Measurements from ENCODE around the gene RPS6KC1.
"Not testable (repeated sequence)": the region's sequence is repeated elsewhere in the genome, so short reads cannot be mapped to it uniquely, and the experiment has no call there.

Gene RPS6KC1

GRCh38 chr1:213131851-213132655 lies 81.0 kb downstream of the RPS6KC1 start:
- Histone ChIP-seq H3K4me3 (ENCODE audit: low read depth in 1 of 2, low read length in 2 of 2) (no peak overlapping the region), H3K9ac (ENCODE audit: low read length) (no peak overlapping the region), H3K36me3 (ENCODE audit: insufficient read depth, low read length) (no peaks in the 10 kb centered on the region), H3K27me3 (ENCODE audit: control insufficient read depth in 1 of 2, insufficient read depth in 2 of 2, low read length in 2 of 2) (no peaks in the 10 kb centered on the region), H3K9me3 (ENCODE audit: low read length) (no peaks in the 10 kb centered on the region), H3K4me1 (ENCODE audit: insufficient read depth, low read length) (no peaks in the 10 kb centered on the region), H3K27ac (ENCODE audit: low read depth, low read length) (no peak overlapping the region)

GRCh38 chr1:213135572-213135971 lies 84.5 kb downstream of the RPS6KC1 start:
- Histone ChIP-seq H3K4me1 (ENCODE audit: insufficient read depth, low read length) (no peaks in the 10 kb centered on the region), H3K4me3 (ENCODE audit: low read depth in 1 of 2, low read length in 2 of 2) (no peak overlapping the region), H3K27ac (ENCODE audit: low read depth, low read length) (no peak overlapping the region), H3K27me3 (ENCODE audit: control insufficient read depth in 1 of 2, insufficient read depth in 2 of 2, low read length in 2 of 2) (no peaks in the 10 kb centered on the region), H3K9ac (ENCODE audit: low read length) (no peak overlapping the region), H3K9me3 (ENCODE audit: low read length) (no peaks in the 10 kb centered on the region), H3K36me3 (ENCODE audit: insufficient read depth, low read length) (no peaks in the 10 kb centered on the region)

- no peaks in the 10 kb centered on the region for H3K4me1 ChIP-seq (ENCODE audit: insufficient read depth, low read length)
- H3K27me3 ChIP-seq (ENCODE audit: control insufficient read depth in 1 of 2, insufficient read depth in 2 of 2, low read length in 2 of 2), result no peaks in the 10 kb centered on the region
- H3K27ac ChIP-seq (ENCODE audit: low read depth, low read length), result no peak overlapping the region
- no peaks in the 10 kb centered on the region for H3K9me3 ChIP-seq (ENCODE audit: low read length)
- no peak overlapping the region for H3K9ac ChIP-seq (ENCODE audit: low read length)
- H3K36me3 ChIP-seq (ENCODE audit: insufficient read depth, low read length), result no peaks in the 10 kb centered on the region
- H3K4me3 ChIP-seq (ENCODE audit: low read depth in 1 of 2, low read length in 2 of 2), result no peak overlapping the region
Measured at GRCh38 chr1:213136190-213136917, 85.3 kb downstream of the RPS6KC1 start.

GRCh38 chr1:213138391-213138790 lies 87.3 kb downstream of the RPS6KC1 start:
- no peak overlapping the region for H3K9ac ChIP-seq (ENCODE audit: low read length)
- H3K27ac ChIP-seq (ENCODE audit: low read depth, low read length), result no peak overlapping the region
- H3K4me1 ChIP-seq (ENCODE audit: insufficient read depth, low read length), result no peaks in the 10 kb centered on the region
- no peak overlapping the region for H3K4me3 ChIP-seq (ENCODE audit: low read depth in 1 of 2, low read length in 2 of 2)
- no peaks in the 10 kb centered on the region for H3K27me3 ChIP-seq (ENCODE audit: control insufficient read depth in 1 of 2, insufficient read depth in 2 of 2, low read length in 2 of 2)
- H3K9me3 ChIP-seq (ENCODE audit: low read length), result no peaks in the 10 kb centered on the region
- H3K36me3 ChIP-seq (ENCODE audit: insufficient read depth, low read length), result no peaks in the 10 kb centered on the region

GRCh38 chr1:213138892-213139291 lies 87.9 kb downstream of the RPS6KC1 start:
- Histone ChIP-seq H3K9ac (ENCODE audit: low read length) (no peak overlapping the region), H3K4me3 (ENCODE audit: low read depth in 1 of 2, low read length in 2 of 2) (no peak overlapping the region), H3K36me3 (ENCODE audit: insufficient read depth, low read length) (no peaks in the 10 kb centered on the region), H3K27ac (ENCODE audit: low read depth, low read length) (no peak overlapping the region), H3K9me3 (ENCODE audit: low read length) (no peaks in the 10 kb centered on the region), H3K4me1 (ENCODE audit: insufficient read depth, low read length) (no peaks in the 10 kb centered on the region), H3K27me3 (ENCODE audit: control insufficient read depth in 1 of 2, insufficient read depth in 2 of 2, low read length in 2 of 2) (no peaks in the 10 kb centered on the region)

GRCh38 chr1:213148905-213149304 lies 97.9 kb downstream of the RPS6KC1 start:
- no peak overlapping the region for H3K9ac ChIP-seq (ENCODE audit: low read length)
- H3K4me1 ChIP-seq (ENCODE audit: insufficient read depth, low read length), result no peaks in the 10 kb centered on the region
- no peaks in the 10 kb centered on the region for H3K27me3 ChIP-seq (ENCODE audit: control insufficient read depth in 1 of 2, insufficient read depth in 2 of 2, low read length in 2 of 2)
- no peak overlapping the region for H3K4me3 ChIP-seq (ENCODE audit: low read depth in 1 of 2, low read length in 2 of 2)
- no peaks in the 10 kb centered on the region for H3K9me3 ChIP-seq (ENCODE audit: low read length)
- no peaks in the 10 kb centered on the region for H3K36me3 ChIP-seq (ENCODE audit: insufficient read depth, low read length)
- no peak overlapping the region for H3K27ac ChIP-seq (ENCODE audit: low read depth, low read length)

- not testable (repeated sequence) for H3K9ac ChIP-seq (ENCODE audit: low read length); H3K36me3 ChIP-seq (ENCODE audit: insufficient read depth, low read length); H3K9me3 ChIP-seq (ENCODE audit: low read length); H3K4me3 ChIP-seq (ENCODE audit: low read depth in 1 of 2, low read length in 2 of 2); H3K27me3 ChIP-seq (ENCODE audit: control insufficient read depth in 1 of 2, insufficient read depth in 2 of 2, low read length in 2 of 2); H3K27ac ChIP-seq (ENCODE audit: low read depth, low read length); H3K4me1 ChIP-seq (ENCODE audit: insufficient read depth, low read length)
Measured at GRCh38 chr1:213150090-213150489, 99.0 kb downstream of the RPS6KC1 start.

- H3K27me3 ChIP-seq (ENCODE audit: control insufficient read depth in 1 of 2, insufficient read depth in 2 of 2, low read length in 2 of 2), result no peaks in the 10 kb centered on the region
- H3K27ac ChIP-seq (ENCODE audit: low read depth, low read length), result no peak overlapping the region
- H3K9ac ChIP-seq (ENCODE audit: low read length), result no peak overlapping the region
- H3K4me3 ChIP-seq (ENCODE audit: low read depth in 1 of 2, low read length in 2 of 2), result no peak overlapping the region
- H3K36me3 ChIP-seq (ENCODE audit: insufficient read depth, low read length), result no peaks in the 10 kb centered on the region
- peaks cover 4% of the 10 kb centered on the region for H3K4me1 ChIP-seq (ENCODE audit: insufficient read depth, low read length)
- no peaks in the 10 kb centered on the region for H3K9me3 ChIP-seq (ENCODE audit: low read length)
Measured at GRCh38 chr1:213154056-213154685, 103.1 kb downstream of the RPS6KC1 start.

GRCh38 chr1:213159376-213159775 lies 108.3 kb downstream of the RPS6KC1 start:
- H3K9me3 ChIP-seq (ENCODE audit: low read length), result no peaks in the 10 kb centered on the region
- no peaks in the 10 kb centered on the region for H3K27me3 ChIP-seq (ENCODE audit: control insufficient read depth in 1 of 2, insufficient read depth in 2 of 2, low read length in 2 of 2)
- peaks cover 4% of the 10 kb centered on the region for H3K4me1 ChIP-seq (ENCODE audit: insufficient read depth, low read length)
- H3K4me3 ChIP-seq (ENCODE audit: low read depth in 1 of 2, low read length in 2 of 2), result no peak overlapping the region
- no peak overlapping the region for H3K9ac ChIP-seq (ENCODE audit: low read length)
- no peak overlapping the region for H3K27ac ChIP-seq (ENCODE audit: low read depth, low read length)
- H3K36me3 ChIP-seq (ENCODE audit: insufficient read depth, low read length), result no peaks in the 10 kb centered on the region

- not testable (repeated sequence) for H3K4me3 ChIP-seq (ENCODE audit: low read depth in 1 of 2, low read length in 2 of 2); H3K36me3 ChIP-seq (ENCODE audit: insufficient read depth, low read length); H3K27ac ChIP-seq (ENCODE audit: low read depth, low read length); H3K9me3 ChIP-seq (ENCODE audit: low read length); H3K4me1 ChIP-seq (ENCODE audit: insufficient read depth, low read length); H3K9ac ChIP-seq (ENCODE audit: low read length); H3K27me3 ChIP-seq (ENCODE audit: control insufficient read depth in 1 of 2, insufficient read depth in 2 of 2, low read length in 2 of 2)
Measured at GRCh38 chr1:213160442-213160841, 109.4 kb downstream of the RPS6KC1 start.

- H3K27me3 ChIP-seq (ENCODE audit: control insufficient read depth in 1 of 2, insufficient read depth in 2 of 2, low read length in 2 of 2), result no peaks in the 10 kb centered on the region
Measured at GRCh38 chr1:213162338-213162737, 111.3 kb downstream of the RPS6KC1 start.

More at GRCh38 chr1:213162338-213162737, 111.3 kb downstream of the RPS6KC1 start:
- H3K36me3 ChIP-seq (ENCODE audit: insufficient read depth, low read length), result no peaks in the 10 kb centered on the region
- peaks cover 4% of the 10 kb centered on the region for H3K4me1 ChIP-seq (ENCODE audit: insufficient read depth, low read length)
- no peak overlapping the region for H3K27ac ChIP-seq (ENCODE audit: low read depth, low read length)
- no peaks in the 10 kb centered on the region for H3K9me3 ChIP-seq (ENCODE audit: low read length)
- H3K4me3 ChIP-seq (ENCODE audit: low read depth in 1 of 2, low read length in 2 of 2), result no peak overlapping the region
- H3K9ac ChIP-seq (ENCODE audit: low read length), result no peak overlapping the region
